GM12874 (cell line): Measurements from ENCODE around the gene ZNF423.

Experiments
- TF ChIP-seq, protein P1 (sequence below): IDR thresholded peaks from 2 replicates; pipeline ENCODE4 v1.5.1; 2011; ENCODE audit warnings: low read depth, mild to moderate bottlenecking, control low read depth, low read length, moderate library complexity; ENCODE audit not compliant: insufficient read depth

Gene ZNF423

DNA sequence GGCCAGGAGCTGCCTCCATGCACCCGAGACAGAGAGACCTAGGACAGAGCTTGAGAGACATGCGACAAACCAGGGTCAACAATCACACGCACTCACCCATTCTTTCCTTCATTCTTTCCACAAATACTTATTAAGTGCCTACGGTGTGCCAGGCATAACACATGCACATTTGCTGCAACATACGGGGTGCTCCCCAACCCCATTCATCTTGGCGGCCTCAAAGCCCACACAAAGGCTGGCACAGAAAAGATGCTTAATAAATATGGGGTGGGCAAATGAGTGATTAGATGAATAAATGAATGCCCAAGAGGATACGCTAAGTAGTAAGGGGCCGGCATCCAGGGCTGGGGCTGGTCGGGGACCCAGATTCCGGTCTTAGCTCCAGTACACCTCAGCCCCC lies 117.9 kb downstream of the ZNF423 start:
- TF ChIP-seq, protein P1, sequence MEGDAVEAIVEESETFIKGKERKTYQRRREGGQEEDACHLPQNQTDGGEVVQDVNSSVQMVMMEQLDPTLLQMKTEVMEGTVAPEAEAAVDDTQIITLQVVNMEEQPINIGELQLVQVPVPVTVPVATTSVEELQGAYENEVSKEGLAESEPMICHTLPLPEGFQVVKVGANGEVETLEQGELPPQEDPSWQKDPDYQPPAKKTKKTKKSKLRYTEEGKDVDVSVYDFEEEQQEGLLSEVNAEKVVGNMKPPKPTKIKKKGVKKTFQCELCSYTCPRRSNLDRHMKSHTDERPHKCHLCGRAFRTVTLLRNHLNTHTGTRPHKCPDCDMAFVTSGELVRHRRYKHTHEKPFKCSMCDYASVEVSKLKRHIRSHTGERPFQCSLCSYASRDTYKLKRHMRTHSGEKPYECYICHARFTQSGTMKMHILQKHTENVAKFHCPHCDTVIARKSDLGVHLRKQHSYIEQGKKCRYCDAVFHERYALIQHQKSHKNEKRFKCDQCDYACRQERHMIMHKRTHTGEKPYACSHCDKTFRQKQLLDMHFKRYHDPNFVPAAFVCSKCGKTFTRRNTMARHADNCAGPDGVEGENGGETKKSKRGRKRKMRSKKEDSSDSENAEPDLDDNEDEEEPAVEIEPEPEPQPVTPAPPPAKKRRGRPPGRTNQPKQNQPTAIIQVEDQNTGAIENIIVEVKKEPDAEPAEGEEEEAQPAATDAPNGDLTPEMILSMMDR = no peak

DNA sequence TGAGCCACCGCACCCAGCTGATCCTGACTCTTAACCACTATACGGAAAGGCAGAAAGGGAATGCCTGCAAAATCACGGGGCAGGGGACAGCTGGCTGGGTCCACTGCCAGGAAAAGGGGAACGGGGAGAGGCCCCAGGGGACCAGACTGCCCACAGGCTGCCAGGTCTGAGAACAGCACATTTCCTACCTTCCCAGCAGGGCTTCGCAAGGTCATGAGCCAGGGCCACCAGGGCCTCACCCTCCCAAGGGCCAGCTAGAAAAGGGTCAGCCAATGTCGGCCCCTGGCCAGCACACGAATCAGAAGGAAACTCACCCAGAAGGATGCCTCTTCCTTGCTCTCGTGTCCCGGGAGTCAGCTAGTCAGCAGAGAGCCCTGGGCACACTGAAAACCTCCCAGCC lies 118.4 kb downstream of the ZNF423 start:
- TF ChIP-seq, protein P1 = no peak

DNA sequence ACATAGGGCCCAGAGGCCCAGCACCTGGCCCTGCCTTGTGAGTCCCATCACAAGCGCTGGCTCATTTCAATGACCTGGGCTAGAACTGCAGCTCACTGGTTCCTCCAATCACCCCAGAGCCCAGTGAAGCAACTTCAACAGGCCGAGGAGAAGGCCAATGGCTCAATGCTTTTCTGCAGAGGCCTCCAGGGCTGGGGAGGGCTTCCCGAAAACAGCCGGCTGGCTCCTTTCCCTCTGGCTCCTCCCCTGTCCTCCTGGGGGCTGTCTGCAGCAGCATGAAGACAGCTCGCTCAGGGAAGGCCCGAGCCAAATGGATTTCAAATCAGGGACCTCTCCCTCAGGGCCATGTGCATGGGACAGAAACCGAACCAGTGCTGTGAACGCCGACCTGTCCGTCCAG lies 121.6 kb downstream of the ZNF423 start:
- TF ChIP-seq, protein P1 = no peak

DNA sequence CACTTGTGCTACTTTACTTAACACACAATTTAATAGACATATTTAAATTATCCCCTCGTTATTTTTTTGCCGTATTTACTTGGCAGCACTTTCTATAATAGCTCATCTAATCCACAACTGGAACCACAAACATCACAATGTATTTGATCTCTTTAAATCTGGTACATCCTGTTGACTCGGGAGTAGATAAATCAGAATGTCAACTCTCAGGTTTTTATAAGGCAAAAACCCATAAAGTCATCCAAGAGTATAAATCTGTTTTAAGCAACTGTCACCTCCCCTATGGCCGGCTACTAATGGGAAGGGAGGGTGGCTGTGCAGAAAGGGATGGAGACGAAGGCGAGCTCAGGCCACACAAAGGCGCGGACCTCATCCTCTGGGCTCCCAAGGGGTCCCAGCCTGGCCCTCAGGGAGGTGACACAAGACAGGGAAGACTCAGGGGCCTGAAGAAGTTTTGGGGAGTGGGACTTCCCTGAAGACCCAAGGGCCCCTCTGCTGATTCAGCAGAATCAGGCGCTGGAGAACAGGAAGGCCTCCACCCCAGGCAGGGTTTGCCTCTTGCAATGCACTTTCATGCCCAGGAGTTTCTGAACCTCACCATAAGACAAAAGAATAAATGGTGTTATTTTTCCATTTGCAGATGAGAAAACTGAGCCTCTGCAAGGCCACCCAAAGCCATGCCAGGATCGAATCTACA lies 122.5 kb downstream of the ZNF423 start:
- TF ChIP-seq, protein P1 = no peak

DNA sequence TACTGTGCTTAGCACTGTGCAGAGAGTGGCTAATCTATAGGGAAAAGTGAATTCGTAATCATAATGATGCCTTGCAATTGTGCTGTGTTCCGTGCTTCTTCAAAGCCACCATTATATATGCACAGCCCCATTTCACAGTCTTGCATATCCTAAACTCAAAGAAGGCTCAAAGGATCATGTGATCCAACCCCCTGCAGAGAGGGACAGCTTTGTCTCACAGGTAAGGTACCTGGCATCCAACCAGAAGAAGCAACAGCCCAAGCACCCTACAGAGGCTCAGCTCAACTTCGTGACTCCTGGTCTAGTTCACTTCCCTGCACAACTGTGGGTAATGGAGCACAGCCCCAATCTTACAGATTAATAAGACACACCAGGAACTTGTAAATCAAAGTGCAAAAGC lies 124.0 kb downstream of the ZNF423 start:
- TF ChIP-seq, protein P1 = no peak

DNA sequence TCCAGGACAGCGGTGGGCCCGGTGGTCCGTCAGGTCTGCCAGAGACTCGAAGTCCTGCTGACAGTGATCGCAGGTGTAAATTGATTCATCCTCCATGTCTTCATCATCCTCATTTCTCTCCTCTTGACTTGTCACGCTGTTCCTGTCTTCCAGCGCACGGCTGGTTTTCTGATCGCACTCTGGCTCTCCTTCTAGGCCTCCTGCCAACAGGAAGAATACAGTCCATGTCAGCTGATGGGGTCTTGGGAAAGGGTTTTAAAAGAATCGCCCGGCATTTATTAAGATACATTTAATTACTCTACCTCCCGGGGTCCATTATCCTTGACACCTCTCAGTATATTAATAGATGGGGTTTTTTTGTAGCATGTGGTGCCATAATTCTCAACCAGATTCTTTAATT lies 125.1 kb downstream of the ZNF423 start:
- TF ChIP-seq, protein P1 = no peak

DNA sequence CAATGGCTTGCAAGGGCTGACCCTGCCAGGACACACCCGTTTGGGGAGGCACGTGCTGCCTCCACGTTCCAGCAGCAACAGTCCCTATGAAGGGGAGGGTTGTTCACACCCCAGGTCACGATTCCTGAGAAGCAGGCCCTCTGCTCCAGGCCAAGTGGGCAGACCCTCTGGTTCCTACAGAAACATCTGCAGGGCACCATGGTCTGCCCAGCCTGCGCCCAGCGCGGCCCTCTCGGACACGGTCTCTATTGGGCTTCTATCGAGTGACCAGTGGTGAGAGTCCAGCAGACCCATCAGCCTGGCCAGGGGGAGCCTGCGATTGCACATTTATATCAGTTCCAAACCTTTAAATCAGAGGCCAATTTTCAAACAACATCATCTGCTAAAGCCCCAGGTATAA lies 128.3 kb downstream of the ZNF423 start:
- TF ChIP-seq, protein P1 = no peak
